Measurements from ENCODE around the gene SIRPG. TPM values are rescaled to one million over a fixed set of nuclear protein-coding genes. Genes with fewer than 3 reads are reported as not detected.
"Not testable (repeated sequence)": the region's sequence is repeated elsewhere in the genome, so short reads cannot be mapped to it uniquely, and the experiment has no call there.

The SIRPG gene
- total RNA-seq, 4 donors from 2014 or later = not detected

GRCh38 chr20:1644101-1644962, 13.2 kb downstream of the SIRPG start:
- no peak overlapping the region for H3K27ac ChIP-seq
- DNase-seq (ENCODE audit: low spot score in 2 of 2) = no peak
- WGBS = 96% methylated on average over 6 of the region's 8 CpGs
- H3K4me3 ChIP-seq = no peak overlapping the region
- H3K9me3 ChIP-seq = no peaks in the 10 kb centered on the region
- TF ChIP-seq POLR2AphosphoS5 (IDR thresholded peaks at IDR 0.05) = no peak
- no peak for TF ChIP-seq CTCF (IDR thresholded peaks at IDR 0.05)
- TF ChIP-seq POLR2A (IDR thresholded peaks at IDR 0.05) = no peak
- TF ChIP-seq EP300 (IDR thresholded peaks at IDR 0.05) = no peak
- H3K27me3 ChIP-seq = peaks cover 16% of the 10 kb centered on the region
- no peaks in the 10 kb centered on the region for H3K36me3 ChIP-seq
- H3K4me1 ChIP-seq = no peaks in the 10 kb centered on the region

GRCh38 chr20:1638643-1639042, 18.9 kb downstream of the SIRPG start:
- not testable (repeated sequence) for H3K4me1 ChIP-seq; H3K4me3 ChIP-seq; H3K36me3 ChIP-seq; H3K27me3 ChIP-seq; DNase-seq (ENCODE audit: low spot score in 2 of 2); H3K27ac ChIP-seq; H3K9me3 ChIP-seq
- 79% methylated on average over 2 of the region's 2 CpGs for WGBS

GRCh38 chr20:1637755-1638154, 19.8 kb downstream of the SIRPG start:
- Histone ChIP-seq H3K4me3 (no peak overlapping the region), H3K36me3 (no peaks in the 10 kb centered on the region), H3K4me1 (no peaks in the 10 kb centered on the region), H3K9me3 (no peaks in the 10 kb centered on the region), H3K27me3 (no peaks in the 10 kb centered on the region), H3K27ac (no peak overlapping the region)
- DNase-seq (ENCODE audit: low spot score in 2 of 2) = no peak
- 84% methylated on average over 2 of the region's 2 CpGs for WGBS
- TF ChIP-seq EP300 (IDR thresholded peaks at IDR 0.05) (no peak), POLR2A (IDR thresholded peaks at IDR 0.05) (no peak), CTCF (IDR thresholded peaks at IDR 0.05) (no peak), POLR2AphosphoS5 (IDR thresholded peaks at IDR 0.05) (no peak)

GRCh38 chr20:1637226-1637625, 20.4 kb downstream of the SIRPG start:
- TF ChIP-seq CTCF (IDR thresholded peaks at IDR 0.05) = no peak
- no peak for TF ChIP-seq POLR2AphosphoS5 (IDR thresholded peaks at IDR 0.05)
- TF ChIP-seq POLR2A (IDR thresholded peaks at IDR 0.05) = no peak
- no peak for TF ChIP-seq EP300 (IDR thresholded peaks at IDR 0.05)
- WGBS = 46% methylated on average over 2 of the region's 2 CpGs
- H3K36me3 ChIP-seq = no peaks in the 10 kb centered on the region
- DNase-seq (ENCODE audit: low spot score in 2 of 2) = no peak
- H3K4me1 ChIP-seq = no peaks in the 10 kb centered on the region
- H3K27me3 ChIP-seq = no peaks in the 10 kb centered on the region
- no peak overlapping the region for H3K4me3 ChIP-seq
- no peaks in the 10 kb centered on the region for H3K9me3 ChIP-seq
- H3K27ac ChIP-seq = no peak overlapping the region

- WGBS = 72% methylated on average over 2 of the region's 2 CpGs
- TF ChIP-seq POLR2A (IDR thresholded peaks at IDR 0.05) (no peak), CTCF (IDR thresholded peaks at IDR 0.05) (no peak), POLR2AphosphoS5 (IDR thresholded peaks at IDR 0.05) (no peak), EP300 (IDR thresholded peaks at IDR 0.05) (no peak)
- H3K27me3 ChIP-seq = no peaks in the 10 kb centered on the region
- no peaks in the 10 kb centered on the region for H3K9me3 ChIP-seq
- no peaks in the 10 kb centered on the region for H3K36me3 ChIP-seq
- H3K4me3 ChIP-seq = no peak overlapping the region
- H3K4me1 ChIP-seq = no peaks in the 10 kb centered on the region
- DNase-seq (ENCODE audit: low spot score in 2 of 2) = no peak
- H3K27ac ChIP-seq = no peak overlapping the region
Observed at GRCh38 chr20:1636621-1637020, 21.0 kb downstream of the SIRPG start.

Data from suprapubic skin (tissue), 4 donors.